Activated T-helper 9 cell treated with anti-CD3 and anti-CD28 coated beads, Interleukin-2, amount 50 U/mL, for 16 hours (primary cell): ENCODE measurements around the gene BRCA1.
A peak's percentile ranks its signal among the peaks of the same experiment; 100 is the strongest.

ENCODE experiments used
- DNase-seq: peaks from one replicate; pipeline ENCODE4 v3.0.0-alpha.2; 2020; ENCODE audit warnings: low read depth

Gene BRCA1

GRCh38 chr17:43025290-43025657 is 99.9 kb downstream of the BRCA1 start:
- DNase-seq: no peak

GRCh38 chr17:43024407-43025289 is 100.5 kb downstream of the BRCA1 start, which contains the start of gene RND2:
TSS of gene RND2 (plus strand) at chr17:43025231. CDS start at chr17:43025348, 117 bp downstream.
- peak; percentile 66 for DNase-seq

- DNase-seq: peak; percentile 53
Measured at GRCh38 chr17:43021741-43022512, 103.2 kb downstream of the BRCA1 start, which contains the start of gene VAT1. TSS of gene VAT1 (minus strand) at chr17:43022385. CDS start at chr17:43022322, 63 bp downstream.

GRCh38 chr17:43020789-43021740 is 104.1 kb downstream of the BRCA1 start:
- no peak for DNase-seq

- DNase-seq: no peak
Measured at GRCh38 chr17:43020030-43020621, 105.0 kb downstream of the BRCA1 start.

GRCh38 chr17:43019418-43019817 is 105.7 kb downstream of the BRCA1 start:
- DNase-seq: no peak

GRCh38 chr17:43018932-43019331 is 106.2 kb downstream of the BRCA1 start:
- no peak for DNase-seq

GRCh38 chr17:43018008-43018853 is 106.9 kb downstream of the BRCA1 start:
- no peak for DNase-seq

- DNase-seq: no peak
Measured at GRCh38 chr17:43016216-43016615, 108.9 kb downstream of the BRCA1 start.

GRCh38 chr17:43015579-43015978 is 109.6 kb downstream of the BRCA1 start:
- no peak for DNase-seq

GRCh38 chr17:43014649-43015542 is 110.3 kb downstream of the BRCA1 start:
- no peak for DNase-seq

GRCh38 chr17:43014020-43014648 is 111.0 kb downstream of the BRCA1 start:
- no peak for DNase-seq

GRCh38 chr17:43013296-43013695 is 111.9 kb downstream of the BRCA1 start:
- DNase-seq: no peak

GRCh38 chr17:43011728-43012472 is 113.3 kb downstream of the BRCA1 start:
- no peak for DNase-seq

GRCh38 chr17:43010667-43011308 is 114.4 kb downstream of the BRCA1 start:
- DNase-seq: no peak

GRCh38 chr17:43006639-43007551 is 118.3 kb downstream of the BRCA1 start, which contains the start of gene IFI35:
TSS of gene IFI35 (plus strand) at chr17:43006784. CDS start at chr17:43006948, 164 bp downstream.
- peak; percentile 76 for DNase-seq
